Neuronal stem cell (in vitro differentiated cells): ENCODE results near the gene AP5S1.
A peak's percentile ranks its signal among the peaks of the same experiment; 100 is the strongest.
"Not testable (repeated sequence)": the region's sequence is repeated elsewhere in the genome, so short reads cannot be mapped to it uniquely, and the experiment has no call there.

Experiments
- DNase-seq: peaks from one replicate; pipeline ENCODE4 v3.0.0-alpha.2; 2013; ENCODE audit warnings: low spot score
- H2AFZ ChIP-seq: one replicate; pipeline ENCODE4 v1.6.1; 2013; ENCODE audit warnings: mild to moderate bottlenecking, low read length, inconsistent platforms
- H2AK5ac ChIP-seq: 2 replicates; pipeline ENCODE4 v1.6.1; 2013; ENCODE audit warnings: low read depth, mild to moderate bottlenecking, inconsistent platforms, low read length, moderate library complexity, mixed read lengths
- H2BK120ac ChIP-seq: 2 replicates; pipeline ENCODE4 v1.6.1; 2013; ENCODE audit warnings: low read depth, mild to moderate bottlenecking, inconsistent platforms, low read length, moderate library complexity, mixed read lengths
- H2BK12ac ChIP-seq: one replicate; pipeline ENCODE4 v1.6.1; 2013; ENCODE audit warnings: low read length, inconsistent platforms
- H2BK15ac ChIP-seq: 2 replicates; pipeline ENCODE4 v1.6.1; 2013; ENCODE audit warnings: mild to moderate bottlenecking, low read length, inconsistent platforms, mixed read lengths
- H2BK5ac ChIP-seq: one replicate; pipeline ENCODE4 v1.6.1; 2013; ENCODE audit warnings: inconsistent platforms, mild to moderate bottlenecking, low read length, moderate library complexity
- H3K14ac ChIP-seq: one replicate; pipeline ENCODE4 v1.6.1; 2013; ENCODE audit warnings: low read length, inconsistent platforms
- H3K18ac ChIP-seq: 2 replicates; pipeline ENCODE4 v1.6.1; 2013; ENCODE audit warnings: low read length, inconsistent platforms
- H3K23ac ChIP-seq: 2 replicates; pipeline ENCODE4 v1.6.1; 2013; ENCODE audit warnings: low read depth, mild to moderate bottlenecking, mixed read lengths, low read length, inconsistent platforms; ENCODE audit not compliant: poor library complexity
- H3K27ac ChIP-seq: replicated peaks from 3 replicates; pipeline ENCODE4 v1.5.1; 2013; ENCODE audit warnings: low read length, inconsistent platforms
- H3K27me3 ChIP-seq, 3 experiments: 2 replicates each; pipeline ENCODE4 v1.6.1; 2013; ENCODE audit warnings: low read length in 3 of 3, mild to moderate bottlenecking in 2 of 3, inconsistent platforms in 1 of 3, low read depth in 1 of 3, mixed read lengths in 1 of 3, moderate library complexity in 1 of 3; ENCODE audit not compliant: control insufficient read depth in 3 of 3, insufficient read depth in 3 of 3
- H3K36me3 ChIP-seq, 2 donors: replicated peaks in 1 of 2; 2 replicates each; pipeline ENCODE4 v1.6.1; 2013; ENCODE audit warnings: low read length in 2 of 2; ENCODE audit not compliant: control insufficient read depth in 2 of 2, insufficient read depth in 2 of 2
- H3K4ac ChIP-seq: 2 replicates; pipeline ENCODE4 v1.6.1; 2013; ENCODE audit warnings: inconsistent platforms, mild to moderate bottlenecking, low read length, moderate library complexity
- H3K4me1 ChIP-seq, 2 donors: 1 replicate in 1 of 2; 2 replicates in 1 of 2; pipeline ENCODE4 v1.6.1; 2013; ENCODE audit warnings: low read length in 2 of 2, low read depth in 1 of 2; ENCODE audit not compliant: control insufficient read depth in 2 of 2, insufficient read depth in 1 of 2
- H3K4me2 ChIP-seq: one replicate; pipeline ENCODE4 v1.6.1; 2013; ENCODE audit warnings: mild to moderate bottlenecking, low read length, inconsistent platforms; ENCODE audit not compliant: insufficient read depth, poor library complexity, severe bottlenecking
- H3K4me3 ChIP-seq, 2 donors: 2 replicates each; pipeline ENCODE4 v1.5.1; 2013; ENCODE audit warnings: low read length in 2 of 2, mild to moderate bottlenecking in 2 of 2, inconsistent platforms in 1 of 2, moderate library complexity in 1 of 2
- H3K79me1 ChIP-seq: one replicate; pipeline ENCODE4 v1.6.1; 2013; ENCODE audit warnings: low read depth, mild to moderate bottlenecking, inconsistent platforms, low read length, moderate library complexity
- H3K9ac ChIP-seq: one replicate; pipeline ENCODE4 v1.6.1; 2013; ENCODE audit warnings: mild to moderate bottlenecking, low read depth, low read length, inconsistent platforms; ENCODE audit not compliant: poor library complexity
- H3K9me3 ChIP-seq, 2 donors: replicated peaks in 1 of 2; 2 replicates each; pipeline versions ENCODE3 to v1.6.1; 2013; ENCODE audit warnings: low read length in 2 of 2, mild to moderate bottlenecking in 2 of 2, inconsistent platforms in 1 of 2, low read depth in 1 of 2, mixed read lengths in 1 of 2, moderate library complexity in 1 of 2; ENCODE audit not compliant: control insufficient read depth in 2 of 2, insufficient read depth in 1 of 2
- H4K8ac ChIP-seq: one replicate; pipeline ENCODE4 v1.6.1; 2013; ENCODE audit warnings: low read depth, mild to moderate bottlenecking, inconsistent platforms, low read length, moderate library complexity
- H4K91ac ChIP-seq: one replicate; pipeline ENCODE4 v1.6.1; 2013; ENCODE audit warnings: low read length, low read depth, mild to moderate bottlenecking, inconsistent platforms; ENCODE audit not compliant: poor library complexity
- WGBS, 2 donors: extraction: QIAGEN DNeasy Blood & Tissue Kit; methylation state at CpG; one replicate each; pipeline ENCODE4 v1.1.7; 2013; ENCODE audit warnings: missing lambda C conversion rate in 2 of 2, mixed read lengths in 1 of 2; ENCODE audit not compliant: insufficient read length in 2 of 2, insufficient replicate concordance in 1 of 2; ENCODE audit errors: extremely low coverage in 2 of 2; 5-methylcytosine and 5-hydroxymethylcytosine counted together

AP5S1 gene

DNA sequence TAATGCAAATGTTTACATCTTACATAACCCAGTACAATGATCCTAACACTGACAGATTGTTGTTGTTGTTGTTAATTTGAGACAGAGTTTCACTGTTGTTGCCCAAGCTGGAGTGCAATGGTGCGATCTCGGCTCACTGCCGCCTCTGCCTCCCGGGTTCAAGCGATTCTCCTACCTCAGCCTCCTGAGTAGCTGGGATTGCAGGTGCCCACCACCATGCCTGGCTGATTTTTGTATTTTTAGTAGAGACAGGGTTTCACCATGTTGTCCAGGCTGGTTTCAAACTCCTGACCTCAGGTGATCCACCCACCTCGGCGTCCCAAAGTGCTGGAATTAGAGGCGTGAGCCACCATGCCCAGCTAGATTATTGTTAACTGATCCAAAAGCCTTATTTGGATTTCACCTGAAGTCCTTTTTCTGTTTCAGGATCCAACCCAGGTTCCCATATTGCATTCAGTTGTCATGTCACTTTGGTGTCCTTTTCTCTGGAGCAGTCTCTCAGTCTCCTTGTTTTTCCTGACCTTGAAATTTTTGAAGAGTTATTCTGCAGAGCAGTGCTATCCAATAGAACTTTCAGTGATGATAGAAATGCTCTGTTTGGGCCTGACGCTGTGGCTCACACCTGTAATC is 23.8 kb downstream of the AP5S1 start:
- H3K36me3 ChIP-seq, H2BK12ac ChIP-seq, H3K23ac ChIP-seq, H3K4me2 ChIP-seq, H3K27me3 ChIP-seq, H3K9ac ChIP-seq, H2BK5ac ChIP-seq, H3K4me3 ChIP-seq, H3K4ac ChIP-seq, H3K4me1 ChIP-seq, H4K8ac ChIP-seq, H4K91ac ChIP-seq, H3K9me3 ChIP-seq, DNase-seq, H3K14ac ChIP-seq, H2AFZ ChIP-seq, H3K27ac ChIP-seq, H2BK15ac ChIP-seq, H2AK5ac ChIP-seq, H2BK120ac ChIP-seq, H3K18ac ChIP-seq: not testable (repeated sequence)
- peaks cover 11% of the 10 kb centered on the region for H3K79me1 ChIP-seq
- WGBS, 2 donors: no CpG with 5 or more reads among the region's 9 CpGs

DNA sequence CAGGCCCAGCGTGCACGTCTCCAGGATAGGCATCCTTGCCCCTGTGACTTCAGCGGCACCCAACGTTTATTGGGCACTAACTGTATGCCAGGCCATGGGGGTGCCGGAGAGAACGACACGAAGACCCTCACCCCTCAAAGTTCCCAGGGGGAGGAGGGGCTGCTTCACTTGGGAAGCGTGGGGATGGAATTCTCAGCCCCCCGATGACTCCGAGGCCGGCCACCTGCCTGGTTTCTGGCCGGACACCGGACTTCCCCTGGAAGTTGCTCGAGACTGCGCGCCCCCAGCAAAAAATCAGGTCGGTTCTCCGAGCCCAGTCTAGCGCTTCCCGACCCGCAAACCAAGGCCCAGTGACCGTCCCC is 26.0 kb downstream of the AP5S1 start:
- Histone ChIP-seq H3K4me3 (peak overlapping the region; percentile 95 to 98), H3K79me1 (peaks cover 13% of the 10 kb centered on the region), H3K23ac (peak overlapping the region; percentile 73), H3K18ac (peak overlapping the region; percentile 97), H2AK5ac (peak overlapping the region; percentile 97), H3K9me3 (peaks cover 0 to 4% of the 10 kb centered on the region in 2 donors), H4K8ac (peak overlapping the region; percentile 82), H3K14ac (peak overlapping the region; percentile 94), H4K91ac (no peak overlapping the region), H3K9ac (peak overlapping the region; percentile 97), H2BK12ac (no peak overlapping the region), H2AFZ (peak overlapping the region; percentile 98), H3K27me3 (no peaks in the 10 kb centered on the region), H3K4me1 (peaks cover 5 to 8% of the 10 kb centered on the region in 2 donors), H3K36me3 (peaks cover 0 to 3% of the 10 kb centered on the region in 2 donors), H3K4me2 (peak overlapping the region; percentile 78), H2BK5ac (no peak overlapping the region), H2BK120ac (peak overlapping the region; percentile 41), H3K27ac (no peak overlapping the region), H2BK15ac (peak overlapping the region; percentile 89), H3K4ac (peak overlapping the region; percentile 98)
- WGBS, 2 donors: no CpG with 5 or more reads among the region's 22 CpGs
- no peak for DNase-seq

DNA sequence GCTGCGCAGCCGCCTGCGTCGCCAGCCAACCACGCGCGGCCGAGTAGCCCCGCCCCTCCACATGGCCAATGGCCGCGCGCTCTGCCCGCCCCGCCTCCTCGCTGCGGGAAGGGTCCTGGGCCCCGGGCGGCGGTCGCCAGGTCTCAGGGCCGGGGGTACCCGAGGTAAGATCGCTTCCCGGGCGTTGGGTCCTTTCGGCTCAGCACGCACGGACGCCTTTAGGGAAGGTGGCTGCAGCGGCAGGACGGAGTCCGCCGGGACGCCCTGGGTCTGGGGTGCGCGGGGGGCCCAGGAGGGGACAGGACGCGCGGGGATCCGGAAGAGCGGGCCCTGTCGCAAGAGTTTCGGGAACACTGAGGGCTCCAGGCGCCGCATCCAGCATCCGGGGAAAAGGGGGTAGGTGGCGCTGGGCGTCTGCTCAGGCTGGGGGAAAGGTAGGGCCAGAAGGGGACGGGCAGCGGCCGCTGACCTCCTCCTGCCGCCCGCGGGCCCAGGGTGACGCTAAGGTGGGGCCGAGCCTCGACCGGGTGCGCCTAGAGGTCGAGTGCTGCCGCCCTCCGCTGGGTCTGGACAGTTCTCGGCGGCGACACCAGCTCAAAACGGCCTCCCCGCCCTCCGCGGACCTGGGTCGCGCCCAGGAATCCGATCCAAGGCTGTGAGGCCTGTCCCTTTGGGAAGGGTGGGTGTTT is 26.5 kb downstream of the AP5S1 start, which contains the start of gene MAVS:
TSS of gene MAVS (plus strand) at position 95 of the 689 bp plus-strand sequence. CDS start 7,791 bp downstream, outside the sequence.
- Histone ChIP-seq H3K18ac (peak within 1 kb of the TSS; percentile 97), H2BK12ac (peak within 1 kb of the TSS; percentile 73), H3K27ac (peak within 1 kb of the TSS; percentile 71), H3K4me2 (peak within 1 kb of the TSS; percentile 78), H2BK5ac (peak within 1 kb of the TSS; percentile 90), H2BK120ac (peak within 1 kb of the TSS; percentile 91), H3K27me3 (no peaks in the 10 kb centered on the region), H2AFZ (peak within 1 kb of the TSS; percentile 98), H4K8ac (peak within 1 kb of the TSS; percentile 82), H3K23ac (peak within 1 kb of the TSS; percentile 90), H3K79me1 (peaks cover 13% of the 10 kb centered on the region), H3K9ac (peak within 1 kb of the TSS; percentile 97), H3K9me3 (peaks cover 0 to 4% of the 10 kb centered on the region in 2 donors), H3K4ac (peak within 1 kb of the TSS; percentile 98), H2BK15ac (peak within 1 kb of the TSS; percentile 89), H3K14ac (peak within 1 kb of the TSS; percentile 94), H3K4me1 (peaks cover 5 to 8% of the 10 kb centered on the region in 2 donors), H3K36me3 (peaks cover 0 to 3% of the 10 kb centered on the region in 2 donors), H4K91ac (peak within 1 kb of the TSS; percentile 12), H2AK5ac (peak within 1 kb of the TSS; percentile 97), H3K4me3 (peak within 1 kb of the TSS; percentile 95 to 98)
- peak; percentile 82 for DNase-seq
- no CpG with 5 or more reads among the region's 72 CpGs for WGBS, 2 donors

DNA sequence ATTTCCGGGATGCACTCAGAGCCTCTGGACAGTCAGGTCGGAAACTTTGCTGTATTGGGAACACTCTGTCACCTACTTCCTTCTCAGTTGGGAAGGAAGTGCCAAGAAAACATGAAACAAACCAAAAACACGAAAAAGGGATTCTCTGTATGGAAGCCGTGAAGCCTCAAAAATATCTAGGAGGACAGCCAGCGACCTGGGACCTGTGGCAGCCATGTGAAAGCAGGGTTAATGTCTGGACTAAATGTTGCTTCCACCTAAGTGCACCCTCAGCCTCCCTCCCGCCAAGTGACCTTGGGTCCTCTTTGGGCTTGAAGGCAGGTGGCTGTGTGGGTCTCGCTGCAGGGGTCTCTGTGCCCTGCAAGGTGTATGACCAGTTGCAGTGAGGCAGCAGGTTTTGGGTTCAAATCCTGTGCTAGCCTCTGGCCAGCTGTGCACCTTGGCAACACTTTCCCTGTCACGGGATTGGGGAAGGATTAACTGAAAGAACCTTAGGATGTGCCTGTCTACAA is 27.1 kb downstream of the AP5S1 start:
- Histone ChIP-seq H2BK15ac (no peak overlapping the region), H3K9me3 (peaks cover 0 to 4% of the 10 kb centered on the region in 2 donors), H2BK12ac (no peak overlapping the region), H2BK120ac (no peak overlapping the region), H3K4me2 (peak overlapping the region; percentile 78), H3K23ac (peak overlapping the region; percentile 90), H3K4me1 (peaks cover 5 to 8% of the 10 kb centered on the region in 2 donors), H3K18ac (peak overlapping the region; percentile 95), H4K8ac (no peak overlapping the region), H2AK5ac (peak overlapping the region; percentile 7), H3K36me3 (peaks cover 2 to 3% of the 10 kb centered on the region in 2 donors), H3K4ac (no peak overlapping the region), H3K27me3 (no peaks in the 10 kb centered on the region), H2AFZ (peak overlapping the region; percentile 98), H2BK5ac (peak overlapping the region; percentile 90), H3K27ac (no peak overlapping the region), H3K14ac (peak overlapping the region; percentile 44), H3K9ac (peak overlapping the region; percentile 96), H3K79me1 (peaks cover 13% of the 10 kb centered on the region), H3K4me3 (peak overlapping the region; percentile 95 to 98), H4K91ac (peak overlapping the region; percentile 12)
- WGBS, 2 donors: no CpG with 5 or more reads among the region's 8 CpGs
- DNase-seq: no peak
